Panc1 (cell line): ENCODE results near the gene TCP11L2. TPM values are rescaled to one million over a fixed set of nuclear protein-coding genes. Genes with fewer than 3 reads are reported as not detected.

Experiments used
- ATAC-seq: fragments of 200-7000 bp; cut with Tn5 transposase; 2 replicates; pipeline ENCODE4 v1.9.1; 2020; ENCODE audit warnings: mild to moderate bottlenecking, moderate library complexity
- BruUV-seq: library from RNA; stranded (reverse); fragments of 400-500 nt; replicated peaks from 2 replicates; lab custom pipeline; 2021; lab: Mats Ljungman, UMichigan
- CTCF ChIA-PET: fragments of 300-600 bp; sonication (Branson Sonifier 250); formaldehyde crosslinking; loops from one replicate; lab custom pipeline; 2022; ENCODE audit warnings: antibody characterized with exemption; lab: Charles Lee
- POLR2A ChIA-PET: fragments of 300-600 bp; sonication (Branson Sonifier 250); formaldehyde crosslinking; loops from one replicate; lab custom pipeline; 2022; ENCODE audit warnings: antibody characterized with exemption; lab: Charles Lee
- DNase-seq: peaks from one replicate; pipeline ENCODE4 v3.0.0-alpha.2; 2010; ENCODE audit warnings: low read depth, low spot score
- H3K27ac ChIP-seq: 2 replicates; pipeline ENCODE4 v1.5.1; 2011; ENCODE audit warnings: mild to moderate bottlenecking, low read length, inconsistent platforms
- H3K27me3 ChIP-seq: fragments of 200-500 bp; sonication (Bioruptor generic); 2 replicates; pipeline ENCODE4 v1.6.0; 2014; ENCODE audit warnings: low read length, inconsistent platforms; ENCODE audit not compliant: control insufficient read depth, insufficient read depth
- H3K36me3 ChIP-seq: fragments of 200-500 bp; sonication (Bioruptor generic); 2 replicates; pipeline ENCODE4 v1.5.1; 2014; ENCODE audit warnings: inconsistent platforms, mild to moderate bottlenecking, low read length, moderate library complexity; ENCODE audit not compliant: control insufficient read depth, insufficient read depth
- H3K4me1 ChIP-seq: 2 replicates; pipeline ENCODE4 v1.5.1; 2011; ENCODE audit warnings: inconsistent platforms, mild to moderate bottlenecking, low read length, moderate library complexity; ENCODE audit not compliant: control insufficient read depth, insufficient read depth
- H3K4me3 ChIP-seq, 2 experiments: 2 replicates each; pipeline ENCODE4 v1.5.1; 2011 to 2012; ENCODE audit warnings: low read depth in 2 of 2, low read length in 2 of 2, mild to moderate bottlenecking in 2 of 2, inconsistent platforms in 1 of 2, moderate library complexity in 1 of 2
- H3K9me3 ChIP-seq: fragments of 200-500 bp; sonication (Bioruptor generic); 2 replicates; pipeline ENCODE4 v1.5.1; 2014; ENCODE audit warnings: low read depth, mild to moderate bottlenecking, inconsistent platforms, low read length, moderate library complexity; ENCODE audit not compliant: control insufficient read depth, insufficient read depth
- POLR2AphosphoS5 ChIP-seq: IDR thresholded peaks from 2 replicates; pipeline ENCODE4 v1.6.1; 2012; ENCODE audit warnings: mild to moderate bottlenecking, low read depth, low read length, moderate library complexity
- SIN3A ChIP-seq: IDR thresholded peaks from 2 replicates; pipeline ENCODE4 v1.6.1; 2012; ENCODE audit warnings: low read depth, mild to moderate bottlenecking, low read length, moderate library complexity, borderline replicate concordance; ENCODE audit not compliant: insufficient read depth
- TCF7L2 ChIP-seq: IDR thresholded peaks from 2 replicates; pipeline ENCODE4 v1.6.1; 2011; ENCODE audit warnings: mild to moderate bottlenecking, low read depth, low read length, inconsistent platforms
- in situ Hi-C: cut with HindIII; loops from 2 replicates; pipeline ENCODE4 v1.10.0; 2016; ENCODE audit warnings: low sequenced_read_pairs, low pct_unique_long_range_greater_than_20kb
- intact Hi-C: fragments of 100-400 bp; cut with micrococcal nuclease; formaldehyde crosslinking; loops from one replicate; pipeline ENCODE4 v1.10.0; 2022; ENCODE audit not compliant: unreplicated experiment
- total RNA-seq: library from RNA; stranded (reverse); gene quantifications from one replicate; pipeline ENCODE4 v1.2.1, GENCODE V29; 2021; ENCODE audit not compliant: unreplicated experiment
- TF ChIP-seq, protein P1 (sequence below), 2 experiments: IDR thresholded peaks; 2 replicates each; pipeline ENCODE4 v1.6.1; 2011 to 2012; ENCODE audit warnings: low read depth in 2 of 2, control low read depth in 1 of 2, low read length in 1 of 2, mild to moderate bottlenecking in 1 of 2, moderate library complexity in 1 of 2; ENCODE audit not compliant: insufficient read depth in 1 of 2
- TF ChIP-seq, protein P2 (sequence below): fragments of 450-650 bp; IDR thresholded peaks from 2 replicates; pipeline ENCODE4 v1.5.1; 2017; ENCODE audit warnings: mild to moderate bottlenecking

Gene TCP11L2
- total RNA-seq, 1 experiment from 2014 or later: 3.5 TPM

DNA sequence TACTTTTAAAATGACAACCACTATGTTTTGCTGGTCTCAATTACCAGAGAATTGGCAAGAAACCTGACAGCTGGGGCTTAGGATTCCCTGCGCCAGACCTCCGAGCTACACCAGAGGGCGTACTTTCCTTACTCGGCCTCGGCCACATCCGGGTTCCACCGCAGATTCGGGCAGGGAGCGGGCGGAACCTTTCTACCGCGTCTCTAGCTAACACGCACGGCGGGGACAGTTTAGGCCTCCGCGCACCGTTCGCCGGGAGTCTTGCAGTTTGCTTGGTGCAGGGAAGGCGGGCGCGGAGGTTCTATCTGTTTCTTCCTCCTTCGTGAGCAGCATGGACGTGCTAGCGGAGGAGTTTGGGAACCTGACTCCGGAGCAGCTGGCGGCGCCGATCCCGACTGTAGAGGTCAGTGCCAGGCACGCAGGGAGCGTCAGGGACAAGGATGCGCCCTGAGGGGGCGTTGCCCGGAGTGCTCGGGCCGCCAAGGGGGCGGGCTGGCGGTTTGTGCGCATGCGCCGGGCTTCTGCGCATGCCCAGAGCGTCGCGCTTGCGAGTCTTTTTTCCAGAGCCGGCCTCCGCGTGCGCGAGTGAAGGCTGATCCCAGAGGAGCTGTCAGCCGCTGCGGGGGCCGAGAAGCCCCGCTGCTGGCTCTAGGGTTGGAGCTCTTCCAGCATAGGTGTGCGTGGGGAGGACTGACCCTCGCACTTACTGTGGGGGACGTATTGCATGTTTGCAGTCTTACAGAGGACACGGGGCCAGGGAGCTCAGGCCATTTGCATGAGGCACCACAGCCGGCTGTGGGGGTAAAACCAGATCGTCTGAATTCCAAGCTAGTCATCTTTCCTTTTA lies 55.2 kb downstream of the TCP11L2 start, which contains the start of gene POLR3B:
Gene POLR3B (plus strand): TSS at position 200 of the 847 bp plus-strand sequence. CDS start 132 bp downstream, at position 332.
- POLR2A ChIA-PET: interaction anchor here (0.6 to 0.7 kb wide), 3 partner anchors 438 to 613 kb away, joined by 3 to 6 read pairs (median 5); no protein-coding TSS in a partner anchor

More for the DNA sequence above, 55.2 kb downstream of the TCP11L2 start, which contains the start of gene POLR3B:
- in situ Hi-C loops: no loop called here
- TF ChIP-seq, protein P1, sequence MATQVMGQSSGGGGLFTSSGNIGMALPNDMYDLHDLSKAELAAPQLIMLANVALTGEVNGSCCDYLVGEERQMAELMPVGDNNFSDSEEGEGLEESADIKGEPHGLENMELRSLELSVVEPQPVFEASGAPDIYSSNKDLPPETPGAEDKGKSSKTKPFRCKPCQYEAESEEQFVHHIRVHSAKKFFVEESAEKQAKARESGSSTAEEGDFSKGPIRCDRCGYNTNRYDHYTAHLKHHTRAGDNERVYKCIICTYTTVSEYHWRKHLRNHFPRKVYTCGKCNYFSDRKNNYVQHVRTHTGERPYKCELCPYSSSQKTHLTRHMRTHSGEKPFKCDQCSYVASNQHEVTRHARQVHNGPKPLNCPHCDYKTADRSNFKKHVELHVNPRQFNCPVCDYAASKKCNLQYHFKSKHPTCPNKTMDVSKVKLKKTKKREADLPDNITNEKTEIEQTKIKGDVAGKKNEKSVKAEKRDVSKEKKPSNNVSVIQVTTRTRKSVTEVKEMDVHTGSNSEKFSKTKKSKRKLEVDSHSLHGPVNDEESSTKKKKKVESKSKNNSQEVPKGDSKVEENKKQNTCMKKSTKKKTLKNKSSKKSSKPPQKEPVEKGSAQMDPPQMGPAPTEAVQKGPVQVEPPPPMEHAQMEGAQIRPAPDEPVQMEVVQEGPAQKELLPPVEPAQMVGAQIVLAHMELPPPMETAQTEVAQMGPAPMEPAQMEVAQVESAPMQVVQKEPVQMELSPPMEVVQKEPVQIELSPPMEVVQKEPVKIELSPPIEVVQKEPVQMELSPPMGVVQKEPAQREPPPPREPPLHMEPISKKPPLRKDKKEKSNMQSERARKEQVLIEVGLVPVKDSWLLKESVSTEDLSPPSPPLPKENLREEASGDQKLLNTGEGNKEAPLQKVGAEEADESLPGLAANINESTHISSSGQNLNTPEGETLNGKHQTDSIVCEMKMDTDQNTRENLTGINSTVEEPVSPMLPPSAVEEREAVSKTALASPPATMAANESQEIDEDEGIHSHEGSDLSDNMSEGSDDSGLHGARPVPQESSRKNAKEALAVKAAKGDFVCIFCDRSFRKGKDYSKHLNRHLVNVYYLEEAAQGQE (IDR thresholded peaks at IDR 0.05; ENCODE audit: insufficient read depth in 1 of 2, low read depth in 2 of 2, low read length in 1 of 2): 0 out of 4 replicates have a peak, but pooled peaks of 1 of the 2 experiments have one; percentile 70
- TF ChIP-seq POLR2AphosphoS5: peak; percentile 90
- TF ChIP-seq, protein P2, sequence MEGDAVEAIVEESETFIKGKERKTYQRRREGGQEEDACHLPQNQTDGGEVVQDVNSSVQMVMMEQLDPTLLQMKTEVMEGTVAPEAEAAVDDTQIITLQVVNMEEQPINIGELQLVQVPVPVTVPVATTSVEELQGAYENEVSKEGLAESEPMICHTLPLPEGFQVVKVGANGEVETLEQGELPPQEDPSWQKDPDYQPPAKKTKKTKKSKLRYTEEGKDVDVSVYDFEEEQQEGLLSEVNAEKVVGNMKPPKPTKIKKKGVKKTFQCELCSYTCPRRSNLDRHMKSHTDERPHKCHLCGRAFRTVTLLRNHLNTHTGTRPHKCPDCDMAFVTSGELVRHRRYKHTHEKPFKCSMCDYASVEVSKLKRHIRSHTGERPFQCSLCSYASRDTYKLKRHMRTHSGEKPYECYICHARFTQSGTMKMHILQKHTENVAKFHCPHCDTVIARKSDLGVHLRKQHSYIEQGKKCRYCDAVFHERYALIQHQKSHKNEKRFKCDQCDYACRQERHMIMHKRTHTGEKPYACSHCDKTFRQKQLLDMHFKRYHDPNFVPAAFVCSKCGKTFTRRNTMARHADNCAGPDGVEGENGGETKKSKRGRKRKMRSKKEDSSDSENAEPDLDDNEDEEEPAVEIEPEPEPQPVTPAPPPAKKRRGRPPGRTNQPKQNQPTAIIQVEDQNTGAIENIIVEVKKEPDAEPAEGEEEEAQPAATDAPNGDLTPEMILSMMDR: peak; percentile 94
- peak; percentile 57; the same call in 1 of the 2 replicates for TF ChIP-seq TCF7L2
- peak; percentile 76 for TF ChIP-seq SIN3A
- Histone ChIP-seq H3K4me3 (peak within 1 kb of the TSS; percentile 74 to 92), H3K9me3 (no peaks in the 10 kb centered on the region), H3K36me3 (no peaks in the 10 kb centered on the region; the same call in 1 of the 2 replicates), H3K27ac (peak within 1 kb of the TSS; percentile 84), H3K4me1 (peaks cover 9% of the 10 kb centered on the region; the same call in 1 of the 2 replicates), H3K27me3 (0 out of 2 replicates have a peak, but pooled peaks cover 2% of the 10 kb centered on the region)
- peak; percentile 79 for DNase-seq
- CTCF ChIA-PET: interaction anchor here (0.6 to 1.5 kb wide), 8 partner anchors 12 to 562 kb away, joined by 3 to 6 read pairs (median 3); no protein-coding TSS in a partner anchor
- no TSS peak for BruUV-seq
- intact Hi-C loops: loop anchor here (10.0 kb wide), 1 partner anchor 557 kb away; no protein-coding TSS in a partner anchor
- ATAC-seq: peak; percentile 96
